Gastroesophageal sphincter (tissue), 4 donors: Measurements from ENCODE around the gene LDLRAD4. TPM values are rescaled to one million over a fixed set of nuclear protein-coding genes. Genes with fewer than 3 reads are reported as not detected.

ENCODE experiments used
- ATAC-seq: fragments of 150-250 bp; one replicate; pipeline ENCODE4 v1.9.1; 2016; ENCODE audit warnings: mild to moderate bottlenecking, moderate library complexity
- H3K27ac ChIP-seq, 4 donors: fragments of 200-600 bp; sonication (generic) in 3 of 4; 1 replicate in 3 of 4; 2 replicates in 1 of 4; pipeline ENCODE4 v1.5.1; 2016 to 2019
- H3K27me3 ChIP-seq: fragments of 200-600 bp; sonication (generic); one replicate; pipeline ENCODE4 v1.5.1; 2019
- H3K36me3 ChIP-seq, 2 donors: fragments of 200-600 bp; sonication (generic); one replicate each; pipeline ENCODE4 v1.5.1; 2019; ENCODE audit warnings: control low read depth in 1 of 2
- H3K4me1 ChIP-seq, 3 donors: fragments of 200-600 bp; sonication (generic); 1 replicate in 2 of 3; 2 replicates in 1 of 3; pipeline ENCODE4 v1.5.1; 2016 to 2019; ENCODE audit warnings: control low read depth in 2 of 3
- H3K4me3 ChIP-seq, 2 donors: fragments of 200-600 bp; sonication (generic); one replicate each; pipeline ENCODE4 v1.5.1; 2019; ENCODE audit warnings: mild to moderate bottlenecking in 1 of 2, moderate library complexity in 1 of 2
- H3K9me3 ChIP-seq, 3 donors: fragments of 200-600 bp; sonication (generic); one replicate each; pipeline ENCODE4 v1.5.1; 2017 to 2019; ENCODE audit warnings: control low read depth in 2 of 3
- CTCF ChIP-seq, 4 experiments: fragments of 200-600 bp in 2 of 4; fragments of 450-650 bp in 2 of 4; sonication (generic) in 1 of 4; IDR thresholded peaks; one replicate each; pipeline ENCODE4 v1.5.1; 2017 to 2019; ENCODE audit warnings: antibody characterized with exemption in 4 of 4, mild to moderate bottlenecking in 2 of 4, moderate library complexity in 2 of 4
- EP300 ChIP-seq: sonication (generic); formaldehyde crosslinking; IDR thresholded peaks from one replicate; pipeline ENCODE4 v1.6.1; 2017; ENCODE audit warnings: antibody characterized with exemption, mild to moderate bottlenecking
- POLR2A ChIP-seq, 2 donors: fragments of 450-650 bp; IDR thresholded peaks; one replicate each; pipeline ENCODE4 v1.6.1; 2017; ENCODE audit warnings: antibody characterized with exemption in 2 of 2, mild to moderate bottlenecking in 2 of 2, moderate library complexity in 1 of 2
- POLR2AphosphoS5 ChIP-seq: sonication (generic); formaldehyde crosslinking; IDR thresholded peaks from one replicate; pipeline ENCODE4 v1.6.1; 2017; ENCODE audit warnings: antibody characterized with exemption
- WGBS, 2 donors: methylation state at CpG; one replicate each; pipeline ENCODE4 v1.1.5; 2018; ENCODE audit warnings: low coverage in 1 of 2; 5-methylcytosine and 5-hydroxymethylcytosine counted together
- total RNA-seq, 4 donors: library from RNA; depleted of rRNA; stranded (reverse); fragments of >200 nt; gene quantifications; one replicate each; pipeline ENCODE4 v1.1.0, GENCODE V29; 2016

LDLRAD4 gene
- total RNA-seq, 4 donors from 2014 or later = 28.1 to 85.9 (median 55.2) TPM

GRCh38 chr18:13187498-13187897, 31.1 kb upstream of the LDLRAD4 start:
- TF ChIP-seq POLR2AphosphoS5 (no peak), CTCF (IDR thresholded peaks at IDR 0.05) (no peak), EP300 (no peak), POLR2A (IDR thresholded peaks at IDR 0.05) (no peak)
- Histone ChIP-seq H3K27me3 (no peaks in the 10 kb centered on the region), H3K4me3 (no peak overlapping the region), H3K4me1 (no peaks in the 10 kb centered on the region), H3K9me3 (no peaks in the 10 kb centered on the region), H3K36me3 (no peaks in the 10 kb centered on the region), H3K27ac (no peak overlapping the region)
- ATAC-seq = no peak
- WGBS, 2 donors = 82 to 100% methylated on average over 2 to 3 of the region's 4 CpGs

GRCh38 chr18:13191031-13191430, 27.5 kb upstream of the LDLRAD4 start:
- no peak overlapping the region for H3K4me3 ChIP-seq
- H3K27me3 ChIP-seq = no peaks in the 10 kb centered on the region
- no peak for ATAC-seq
- no peak overlapping the region for H3K27ac ChIP-seq
- TF ChIP-seq EP300 (no peak), POLR2A (IDR thresholded peaks at IDR 0.05) (no peak), CTCF (IDR thresholded peaks at IDR 0.05) (no peak), POLR2AphosphoS5 (no peak)
- H3K36me3 ChIP-seq = no peaks in the 10 kb centered on the region
- no peaks in the 10 kb centered on the region for H3K4me1 ChIP-seq
- WGBS, 2 donors = 44% methylated on average over 3 of the region's 3 CpGs; no CpG with 5 or more reads in 1 of the 2 donors
- H3K9me3 ChIP-seq = peaks cover 0 to 8% (median 0%) of the 10 kb centered on the region in 3 donors

GRCh38 chr18:13191779-13192178, 26.8 kb upstream of the LDLRAD4 start:
- H3K27ac ChIP-seq = no peak overlapping the region
- H3K4me1 ChIP-seq = no peaks in the 10 kb centered on the region
- H3K36me3 ChIP-seq = no peaks in the 10 kb centered on the region
- ATAC-seq = no peak
- TF ChIP-seq POLR2AphosphoS5 = no peak
- TF ChIP-seq POLR2A (IDR thresholded peaks at IDR 0.05) = no peak
- no peak for TF ChIP-seq EP300
- no peak for TF ChIP-seq CTCF (IDR thresholded peaks at IDR 0.05)
- WGBS, 2 donors = 32 to 61% methylated on average over 3 to 5 of the region's 7 CpGs
- no peaks in the 10 kb centered on the region for H3K27me3 ChIP-seq
- H3K4me3 ChIP-seq = no peak overlapping the region
- H3K9me3 ChIP-seq = peaks cover 0 to 8% (median 0%) of the 10 kb centered on the region in 3 donors

- H3K9me3 ChIP-seq = peaks cover 0 to 8% (median 0%) of the 10 kb centered on the region in 3 donors
- H3K27ac ChIP-seq = no peak overlapping the region
- no peaks in the 10 kb centered on the region for H3K4me1 ChIP-seq
- ATAC-seq = no peak
- no peak overlapping the region for H3K4me3 ChIP-seq
- no peak for TF ChIP-seq POLR2AphosphoS5
- no peak for TF ChIP-seq EP300
- TF ChIP-seq CTCF (IDR thresholded peaks at IDR 0.05) = no peak
- TF ChIP-seq POLR2A (IDR thresholded peaks at IDR 0.05) = no peak
- H3K27me3 ChIP-seq = no peaks in the 10 kb centered on the region
- 75 to 84% methylated on average over 1 to 2 of the region's 2 CpGs for WGBS, 2 donors
- no peaks in the 10 kb centered on the region for H3K36me3 ChIP-seq
Observed at GRCh38 chr18:13192970-13193369, 25.6 kb upstream of the LDLRAD4 start.

GRCh38 chr18:13194239-13194638, 24.3 kb upstream of the LDLRAD4 start:
- Histone ChIP-seq H3K36me3 (no peaks in the 10 kb centered on the region), H3K4me1 (no peaks in the 10 kb centered on the region), H3K4me3 (no peak overlapping the region), H3K27ac (no peak overlapping the region), H3K9me3 (peaks cover 0 to 15% (median 0%) of the 10 kb centered on the region in 3 donors), H3K27me3 (no peaks in the 10 kb centered on the region)
- TF ChIP-seq POLR2A (IDR thresholded peaks at IDR 0.05) (no peak), POLR2AphosphoS5 (no peak), CTCF (IDR thresholded peaks at IDR 0.05) (no peak), EP300 (no peak)
- ATAC-seq = no peak
- 50 to 69% methylated on average over 1 to 2 of the region's 2 CpGs for WGBS, 2 donors
